ENCODE results near the gene VDR.

DNA sequence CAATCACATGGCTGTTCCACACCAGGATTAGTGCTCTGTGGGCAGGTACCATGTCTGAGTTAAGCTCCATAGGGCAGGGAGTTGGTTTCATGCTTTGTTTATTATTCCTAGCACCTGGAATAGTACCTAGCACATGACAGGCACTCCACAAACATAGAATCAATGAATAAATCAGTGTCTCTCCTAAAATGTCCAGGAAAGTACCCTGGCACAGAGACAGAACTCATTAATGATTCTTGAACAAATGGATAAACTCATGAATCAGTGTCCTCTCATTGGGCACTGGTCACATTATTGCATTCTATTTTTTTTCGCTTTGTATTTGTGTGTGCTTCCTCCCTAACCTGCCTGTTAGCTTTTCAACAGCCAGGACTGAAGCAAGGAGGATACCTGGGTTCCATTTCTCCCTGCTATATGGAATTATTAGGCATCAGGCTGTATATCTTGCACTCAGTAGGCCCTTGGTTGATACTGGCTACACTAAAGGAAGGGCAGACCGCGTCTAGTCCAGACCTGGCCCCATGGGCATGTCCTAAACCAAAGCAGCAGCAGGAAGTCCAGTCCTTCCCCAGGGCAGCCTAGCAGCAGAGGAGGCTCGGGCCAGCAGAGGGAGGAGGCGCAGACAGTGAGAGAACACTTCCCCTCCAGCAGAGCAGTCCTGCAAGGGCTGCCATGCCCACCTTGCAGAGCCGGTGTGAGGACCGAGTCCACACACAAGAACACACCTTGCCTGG, 103.5 kb downstream of the VDR start:
- TF ChIP-seq, protein P1, sequence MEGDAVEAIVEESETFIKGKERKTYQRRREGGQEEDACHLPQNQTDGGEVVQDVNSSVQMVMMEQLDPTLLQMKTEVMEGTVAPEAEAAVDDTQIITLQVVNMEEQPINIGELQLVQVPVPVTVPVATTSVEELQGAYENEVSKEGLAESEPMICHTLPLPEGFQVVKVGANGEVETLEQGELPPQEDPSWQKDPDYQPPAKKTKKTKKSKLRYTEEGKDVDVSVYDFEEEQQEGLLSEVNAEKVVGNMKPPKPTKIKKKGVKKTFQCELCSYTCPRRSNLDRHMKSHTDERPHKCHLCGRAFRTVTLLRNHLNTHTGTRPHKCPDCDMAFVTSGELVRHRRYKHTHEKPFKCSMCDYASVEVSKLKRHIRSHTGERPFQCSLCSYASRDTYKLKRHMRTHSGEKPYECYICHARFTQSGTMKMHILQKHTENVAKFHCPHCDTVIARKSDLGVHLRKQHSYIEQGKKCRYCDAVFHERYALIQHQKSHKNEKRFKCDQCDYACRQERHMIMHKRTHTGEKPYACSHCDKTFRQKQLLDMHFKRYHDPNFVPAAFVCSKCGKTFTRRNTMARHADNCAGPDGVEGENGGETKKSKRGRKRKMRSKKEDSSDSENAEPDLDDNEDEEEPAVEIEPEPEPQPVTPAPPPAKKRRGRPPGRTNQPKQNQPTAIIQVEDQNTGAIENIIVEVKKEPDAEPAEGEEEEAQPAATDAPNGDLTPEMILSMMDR (IDR thresholded peaks at IDR 0.05 in 2 of 3, conservative IDR thresholded peaks at IDR 0.05 in 1 of 3; ENCODE audit: borderline replicate concordance in 1 of 3, insufficient read depth in 1 of 3, low read depth in 2 of 3, low read length in 2 of 3), result no peak
- TF ChIP-seq POLR2A (IDR thresholded peaks at IDR 0.05; ENCODE audit: borderline replicate concordance, extremely low read depth, insufficient read depth, insufficient read length) (no peak), POLR2AphosphoS5 (IDR thresholded peaks at IDR 0.05; ENCODE audit: low read depth, low read length) (no peak), RAD21 (IDR thresholded peaks at IDR 0.05; ENCODE audit: low read depth) (no peak), SIN3A (IDR thresholded peaks at IDR 0.05; ENCODE audit: low read depth) (no peak), YY1 (IDR thresholded peaks at IDR 0.05; ENCODE audit: extremely low read depth, insufficient replicate concordance, low read depth, low read length) (no peak), REST (IDR thresholded peaks at IDR 0.05; ENCODE audit: low read depth) (no peak)
- TF ChIP-seq, protein P2, sequence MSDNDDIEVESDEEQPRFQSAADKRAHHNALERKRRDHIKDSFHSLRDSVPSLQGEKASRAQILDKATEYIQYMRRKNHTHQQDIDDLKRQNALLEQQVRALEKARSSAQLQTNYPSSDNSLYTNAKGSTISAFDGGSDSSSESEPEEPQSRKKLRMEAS (IDR thresholded peaks at IDR 0.05), result no peak

Measured in HCT116 (cell line).